Coronary artery (tissue), 2 donors: ENCODE results near the gene AP5Z1.

ENCODE experiments used
- DNase-seq: peaks from one replicate; pipeline ENCODE4 v3.0.0-alpha.2; 2017; ENCODE audit warnings: low spot score
- H3K27ac ChIP-seq, 2 donors: fragments of 200-600 bp; sonication (generic); one replicate each; pipeline ENCODE4 v1.5.1; 2016 to 2019
- H3K4me3 ChIP-seq: fragments of 200-600 bp; sonication (generic); 2 replicates; pipeline ENCODE4 v1.5.1; 2016; ENCODE audit warnings: mild to moderate bottlenecking, moderate library complexity
- CTCF ChIP-seq: fragments of 200-600 bp; sonication (generic); IDR thresholded peaks from one replicate; pipeline ENCODE4 v1.5.1; 2019; ENCODE audit warnings: antibody characterized with exemption

The AP5Z1 gene

DNA sequence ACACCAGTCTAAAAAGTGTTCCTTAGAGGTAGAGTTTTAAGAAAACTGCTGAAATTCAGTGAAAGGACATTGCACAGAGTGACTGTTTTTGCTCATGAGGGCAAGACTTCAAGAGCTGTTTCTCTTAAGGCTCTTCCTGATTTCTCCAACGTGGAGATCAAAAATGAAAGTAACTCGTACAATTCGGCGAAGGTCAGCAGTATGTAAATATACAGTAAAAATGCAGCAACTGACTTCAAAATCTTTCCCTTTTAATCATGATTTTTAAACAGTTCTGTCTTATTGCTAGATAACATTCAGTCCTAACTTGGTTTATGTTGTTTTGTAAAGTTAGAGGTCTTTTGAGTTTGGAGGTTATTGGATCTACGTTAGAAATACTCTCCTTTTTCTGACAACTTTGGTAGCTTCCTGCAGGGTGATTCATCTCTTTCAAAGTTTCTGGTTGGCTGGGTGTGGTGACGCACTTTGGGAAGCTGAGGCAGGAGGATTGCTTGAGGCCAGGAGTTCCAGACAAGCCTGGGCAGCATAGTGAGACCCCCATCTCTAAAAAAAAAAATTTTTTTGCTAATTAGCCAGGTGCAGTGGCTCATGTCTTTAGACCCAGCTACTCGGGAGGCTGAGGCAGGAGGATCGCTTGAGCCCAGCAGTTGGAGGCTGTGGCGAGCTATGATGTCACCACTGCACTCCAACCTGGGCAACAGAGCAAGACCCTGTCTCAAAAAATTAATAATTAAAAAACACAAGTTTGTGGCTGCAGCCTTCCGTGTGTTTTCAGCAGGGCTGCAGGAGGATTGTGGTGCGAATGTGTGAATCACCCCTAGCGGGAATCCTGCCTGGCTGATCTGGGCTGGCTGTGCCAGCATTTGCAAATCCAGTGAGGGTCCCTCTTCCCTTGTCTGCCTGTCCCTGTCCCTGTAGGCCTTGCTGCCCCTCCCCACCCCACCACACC is 29.2 kb upstream of the AP5Z1 start:
- TF ChIP-seq CTCF: no peak
- Histone ChIP-seq H3K27ac (peak overlapping the region; percentile 93 to 95), H3K4me3 (peak overlapping the region; percentile 57)
- DNase-seq: no peak

GRCh38 chr7:4747013-4747412 is 28.4 kb upstream of the AP5Z1 start:
- H3K27ac ChIP-seq: peak overlapping the region; percentile 93 to 95
- no peak overlapping the region for H3K4me3 ChIP-seq
- no peak for TF ChIP-seq CTCF
- no peak for DNase-seq

GRCh38 chr7:4747746-4748145 is 27.7 kb upstream of the AP5Z1 start:
- Histone ChIP-seq H3K4me3 (no peak overlapping the region), H3K27ac (peak overlapping the region; percentile 93 to 95)
- no peak for DNase-seq
- TF ChIP-seq CTCF: no peak

- no peak for DNase-seq
- TF ChIP-seq CTCF: no peak
- Histone ChIP-seq H3K27ac (peak overlapping the region; percentile 34 to 95), H3K4me3 (no peak overlapping the region)
Measured at GRCh38 chr7:4748231-4748681, 27.2 kb upstream of the AP5Z1 start.

- TF ChIP-seq CTCF: no peak
- Histone ChIP-seq H3K4me3 (no peak overlapping the region), H3K27ac (peak overlapping the region in 1 of 2 donors; percentile 21)
- no peak for DNase-seq
Measured at GRCh38 chr7:4749363-4749762, 26.1 kb upstream of the AP5Z1 start.

DNA sequence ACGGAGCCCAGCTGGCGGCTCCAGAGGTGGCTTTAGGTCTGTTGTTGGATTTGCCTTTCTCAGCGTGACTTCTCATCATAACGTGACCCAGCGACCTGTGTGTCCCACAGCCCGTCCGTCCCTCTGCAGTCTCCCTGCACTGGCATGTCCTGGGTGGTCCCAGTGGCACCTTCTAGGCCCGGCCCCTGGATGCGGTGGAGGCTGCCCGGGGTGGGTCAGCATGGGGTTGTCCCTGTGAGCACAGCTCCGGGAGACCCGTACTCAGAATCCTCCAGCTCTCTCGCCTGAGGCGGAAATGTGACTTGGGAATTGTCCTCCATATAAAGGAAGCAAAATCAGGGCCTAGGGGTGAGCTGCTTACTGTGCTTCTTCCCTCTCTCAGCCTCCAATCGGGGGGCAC is 25.6 kb upstream of the AP5Z1 start:
- TF ChIP-seq CTCF: no peak
- no peak overlapping the region for H3K4me3 ChIP-seq
- no peak for DNase-seq
- peak overlapping the region in 1 of 2 donors; percentile 21 for H3K27ac ChIP-seq

DNA sequence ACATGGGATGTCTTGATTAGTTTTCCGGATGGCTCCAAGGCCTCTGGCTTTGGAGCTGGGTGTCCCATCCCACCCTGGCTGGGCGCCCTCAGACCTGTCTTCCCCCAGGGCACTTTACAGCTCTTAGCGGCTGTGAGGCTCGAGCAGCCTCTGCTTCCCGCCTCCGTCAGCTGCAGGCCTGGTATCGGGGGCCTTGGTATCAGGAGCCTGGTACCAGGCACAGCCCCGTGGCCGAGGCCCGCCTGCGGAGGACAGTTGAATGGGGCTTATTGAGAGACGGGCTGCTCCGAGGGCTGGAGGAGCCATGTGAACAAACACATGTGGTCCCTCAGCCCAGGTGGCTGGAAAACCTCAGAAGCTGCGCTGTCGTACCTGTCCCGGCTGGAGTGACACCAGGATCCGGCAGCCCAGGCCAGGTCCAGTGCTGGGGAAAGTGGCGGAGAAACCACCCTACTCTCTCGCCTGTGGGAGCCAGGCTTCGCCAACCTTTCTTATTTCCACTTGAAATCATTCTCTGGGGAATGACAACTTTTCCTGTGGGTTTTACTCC is 23.9 kb upstream of the AP5Z1 start:
- no peak overlapping the region for H3K4me3 ChIP-seq
- DNase-seq: no peak
- peak overlapping the region; percentile 7 to 30 for H3K27ac ChIP-seq
- no peak for TF ChIP-seq CTCF
